ENCODE measurements around the gene LSM14A. TPM values are rescaled to one million over a fixed set of nuclear protein-coding genes. Genes with fewer than 3 reads are reported as not detected.

Gene LSM14A
- total and polyA plus RNA-seq, 2 of the 13 experiments (the other 11 are each of a cell fraction or from before 2014, with no cell fraction given), result 77.0 to 83.6 TPM

GRCh38 chr19:34134190-34135053, 37.9 kb upstream of the LSM14A start (continued):
- TF ChIP-seq POLR2G (IDR thresholded peaks at IDR 0.05; ENCODE audit: low read depth, low read length), result peak; percentile 92
- TF ChIP-seq ZBTB10 (CRISPR knock-in tag; IDR thresholded peaks at IDR 0.05; ENCODE audit: borderline replicate concordance), result peak; percentile 96
- TF ChIP-seq ZC3H13 (CRISPR knock-in tag; IDR thresholded peaks at IDR 0.05), result peak; percentile 65; the same call in 1 of the 2 replicates
- TF ChIP-seq ZNF143 (CRISPR knock-in tag; IDR thresholded peaks at IDR 0.05), result peak; percentile 90
- TF ChIP-seq PRDM10 (CRISPR knock-in tag; IDR thresholded peaks at IDR 0.05; ENCODE audit: low read depth), result no peak; the same call in 1 of the 2 replicates
- peak; percentile 29 for TF ChIP-seq ZNF280B (CRISPR knock-in tag; IDR thresholded peaks at IDR 0.05; ENCODE audit: borderline replicate concordance)
- TF ChIP-seq ZFY (CRISPR knock-in tag; IDR thresholded peaks at IDR 0.05), result peak; percentile 75
- peak; percentile 51; the same call in 1 of the 2 replicates for TF ChIP-seq ZNF124 (CRISPR knock-in tag; IDR thresholded peaks at IDR 0.05)
- TF ChIP-seq ZMYM4 (CRISPR knock-in tag; IDR thresholded peaks at IDR 0.05), result peak; percentile 58; the same call in 1 of the 2 replicates
- peak; percentile 82 for TF ChIP-seq SNAPC4 (CRISPR knock-in tag; IDR thresholded peaks at IDR 0.05)
- TF ChIP-seq SRSF1 (optimal IDR thresholded peaks at IDR 0.05; ENCODE audit: low read depth, low read length), result no peak
- TF ChIP-seq ZNF569 (CRISPR knock-in tag; IDR thresholded peaks at IDR 0.05; ENCODE audit: borderline replicate concordance), result no peak
- peak; percentile 84 for TF ChIP-seq THAP11 (CRISPR knock-in tag; IDR thresholded peaks at IDR 0.05)
- TF ChIP-seq ZNF34 (CRISPR knock-in tag; IDR thresholded peaks at IDR 0.05; ENCODE audit: borderline replicate concordance), result no peak
